ENCODE measurements around the gene SHISAL2B. TPM values are rescaled to one million over a fixed set of nuclear protein-coding genes. Genes with fewer than 3 reads are reported as not detected.
A peak's percentile ranks its signal among the peaks of the same experiment; 100 is the strongest.

Gene SHISAL2B
- total RNA-seq, 2 experiments from 2014 or later, result not detected

- Mint-ChIP-seq H3K4me1 (peaks cover 2% of the 10 kb centered on the region), H3K9me3 (ENCODE audit: low read depth) (no peaks in the 10 kb centered on the region), H3K27me3 (no peaks in the 10 kb centered on the region), H3K27ac (no peak overlapping the region), H3K36me3 (peaks cover 29% of the 10 kb centered on the region), H3K4me3 (no peak overlapping the region)
- ATAC-seq, result no peak
- DNase-seq, result no peak
- CTCF ChIA-PET, result no interaction called here
These were observed 36.8 kb downstream of the SHISAL2B start for GRCh38 chr5:64727150-64727549.

DNA sequence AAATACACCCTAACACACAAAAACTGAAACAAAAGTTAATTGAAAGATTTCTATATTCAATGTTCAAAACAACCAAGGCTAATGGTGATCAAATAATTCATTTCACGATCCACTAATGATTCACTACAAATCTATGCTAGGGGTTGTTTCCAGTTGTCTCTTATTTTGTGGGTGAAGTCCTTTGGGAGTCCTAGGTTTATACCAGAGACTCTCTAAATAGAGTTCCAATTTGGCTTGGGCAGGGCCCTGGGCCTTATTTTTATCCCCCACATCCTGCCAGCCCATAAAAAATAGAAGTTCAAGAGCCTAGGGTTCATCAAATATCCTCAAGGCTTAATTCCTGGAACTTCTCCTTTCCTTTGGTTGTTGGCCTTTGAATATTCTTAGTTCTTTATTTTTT lies 52.1 kb downstream of the SHISAL2B start:
- CTCF ChIA-PET, result no interaction called here
- Mint-ChIP-seq H3K9me3 (ENCODE audit: low read depth) (no peaks in the 10 kb centered on the region), H3K27ac (no peak overlapping the region)

GRCh38 chr5:64742821-64743220 lies 52.5 kb downstream of the SHISAL2B start:
- DNase-seq, result no peak
- no peaks in the 10 kb centered on the region for H3K9me3 Mint-ChIP-seq (ENCODE audit: low read depth)
- peaks cover 18% of the 10 kb centered on the region for H3K36me3 Mint-ChIP-seq
- no peaks in the 10 kb centered on the region for H3K27me3 Mint-ChIP-seq
- H3K4me1 Mint-ChIP-seq, result peaks cover 1% of the 10 kb centered on the region
- no peak for ATAC-seq
- CTCF ChIA-PET, result no interaction called here
- no peak overlapping the region for H3K27ac Mint-ChIP-seq
- no peak overlapping the region for H3K4me3 Mint-ChIP-seq

More for the DNA sequence above, 52.1 kb downstream of the SHISAL2B start:
- Mint-ChIP-seq H3K4me3 (no peak overlapping the region), H3K4me1 (peaks cover 1% of the 10 kb centered on the region), H3K36me3 (peaks cover 18% of the 10 kb centered on the region), H3K27me3 (no peaks in the 10 kb centered on the region)
- no peak for DNase-seq
- no peak for ATAC-seq

DNA sequence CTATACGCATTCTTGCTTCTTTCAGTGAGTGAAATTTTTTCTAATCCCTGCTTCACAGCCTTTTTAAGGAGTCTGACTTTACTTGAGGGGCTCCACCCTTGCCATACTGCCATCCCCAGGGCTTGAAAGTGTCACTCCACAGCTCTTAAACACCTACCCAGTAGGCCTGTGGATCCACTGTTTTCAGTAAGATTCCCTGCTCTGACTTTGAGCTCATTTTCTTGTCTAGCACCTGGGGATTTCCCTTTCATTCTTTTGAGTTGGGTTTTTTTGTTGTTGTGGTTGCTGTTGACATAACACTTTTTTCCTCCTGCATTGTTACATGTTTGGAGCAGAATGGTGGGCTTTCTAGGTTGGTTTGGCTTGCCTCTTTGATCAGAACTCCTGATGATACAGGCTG lies 54.6 kb downstream of the SHISAL2B start:
- CTCF ChIA-PET, result no interaction called here
- peaks cover 1% of the 10 kb centered on the region for H3K4me1 Mint-ChIP-seq

DNA sequence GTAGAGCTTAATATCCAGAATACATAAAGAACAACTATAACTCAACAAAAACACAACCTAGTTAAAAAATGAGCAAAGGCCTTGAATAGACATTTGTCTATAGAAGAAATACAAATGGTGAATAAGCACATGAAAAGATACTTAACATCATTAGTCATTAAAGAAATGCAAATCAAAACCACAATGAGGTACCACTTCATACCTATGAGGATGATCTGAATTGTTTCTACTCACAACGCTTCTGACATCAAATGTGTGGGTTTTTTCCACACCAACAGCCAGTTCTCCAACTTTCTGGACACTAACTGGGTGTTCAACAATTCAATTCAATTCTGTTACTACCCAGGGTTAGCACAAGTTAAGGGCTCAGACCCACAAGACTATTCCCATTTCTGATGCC lies 56.1 kb downstream of the SHISAL2B start:
- CTCF ChIA-PET, result no interaction called here
- no peak for ATAC-seq
- peaks cover 12% of the 10 kb centered on the region for H3K36me3 Mint-ChIP-seq
- H3K9me3 Mint-ChIP-seq (ENCODE audit: low read depth), result no peaks in the 10 kb centered on the region
- H3K27ac Mint-ChIP-seq, result no peak overlapping the region
- peaks cover 1% of the 10 kb centered on the region for H3K4me1 Mint-ChIP-seq
- DNase-seq, result no peak
- H3K4me3 Mint-ChIP-seq, result no peak overlapping the region
- no peaks in the 10 kb centered on the region for H3K27me3 Mint-ChIP-seq

More for the DNA sequence above, 54.6 kb downstream of the SHISAL2B start:
- ATAC-seq (no peak), DNase-seq (no peak)
- H3K27ac Mint-ChIP-seq, result no peak overlapping the region
- peaks cover 13% of the 10 kb centered on the region for H3K36me3 Mint-ChIP-seq
- no peaks in the 10 kb centered on the region for H3K9me3 Mint-ChIP-seq (ENCODE audit: low read depth)
- H3K27me3 Mint-ChIP-seq, result no peaks in the 10 kb centered on the region
- no peak overlapping the region for H3K4me3 Mint-ChIP-seq

GRCh38 chr5:64749385-64749784 lies 59.1 kb downstream of the SHISAL2B start:
- H3K27ac Mint-ChIP-seq, result no peak overlapping the region
- peaks cover 1% of the 10 kb centered on the region for H3K4me1 Mint-ChIP-seq
- H3K36me3 Mint-ChIP-seq, result peaks cover 15% of the 10 kb centered on the region
- no peak for ATAC-seq
- no peaks in the 10 kb centered on the region for H3K27me3 Mint-ChIP-seq
- DNase-seq, result no peak
- H3K4me3 Mint-ChIP-seq, result no peak overlapping the region
- CTCF ChIA-PET, result interaction anchor here (1.1 kb wide), 1 partner anchor 8 kb away, joined by 3 read pairs; no protein-coding TSS in a partner anchor
- H3K9me3 Mint-ChIP-seq (ENCODE audit: low read depth), result no peaks in the 10 kb centered on the region

- DNase-seq (no peak), ATAC-seq (no peak)
- Mint-ChIP-seq H3K27ac (no peak overlapping the region), H3K9me3 (ENCODE audit: low read depth) (no peaks in the 10 kb centered on the region), H3K27me3 (no peaks in the 10 kb centered on the region), H3K4me3 (no peak overlapping the region), H3K36me3 (peaks cover 14% of the 10 kb centered on the region), H3K4me1 (no peaks in the 10 kb centered on the region)
- CTCF ChIA-PET, result no interaction called here
These were observed 63.8 kb downstream of the SHISAL2B start for GRCh38 chr5:64754066-64754465.

DNA sequence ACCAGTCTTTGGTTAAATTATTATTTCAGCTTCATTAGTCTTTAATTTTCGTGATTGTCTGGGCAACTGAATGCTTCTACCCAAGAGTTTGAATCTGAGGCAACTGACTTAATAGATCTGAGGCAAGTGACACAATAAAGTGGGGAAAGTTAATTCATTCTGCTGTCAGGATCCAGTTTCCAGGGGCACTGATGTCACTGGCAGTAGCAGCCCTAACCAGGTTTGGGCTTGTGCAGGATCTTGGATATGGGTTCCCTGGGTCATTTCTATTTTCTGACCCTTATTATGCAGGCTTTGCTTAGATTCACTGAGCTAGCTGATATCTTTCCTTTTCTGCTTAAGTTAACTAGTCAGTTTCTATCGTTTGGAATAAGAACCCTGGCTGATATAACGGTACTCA lies 68.6 kb downstream of the SHISAL2B start:
- no peaks in the 10 kb centered on the region for H3K9me3 Mint-ChIP-seq (ENCODE audit: low read depth)
- H3K27me3 Mint-ChIP-seq, result no peaks in the 10 kb centered on the region
- H3K27ac Mint-ChIP-seq, result no peak overlapping the region
- CTCF ChIA-PET, result no interaction called here
- ATAC-seq (no peak), DNase-seq (no peak)
- no peak overlapping the region for H3K4me3 Mint-ChIP-seq
- H3K4me1 Mint-ChIP-seq, result peaks cover 2% of the 10 kb centered on the region
- H3K36me3 Mint-ChIP-seq, result peaks cover 14% of the 10 kb centered on the region

DNA sequence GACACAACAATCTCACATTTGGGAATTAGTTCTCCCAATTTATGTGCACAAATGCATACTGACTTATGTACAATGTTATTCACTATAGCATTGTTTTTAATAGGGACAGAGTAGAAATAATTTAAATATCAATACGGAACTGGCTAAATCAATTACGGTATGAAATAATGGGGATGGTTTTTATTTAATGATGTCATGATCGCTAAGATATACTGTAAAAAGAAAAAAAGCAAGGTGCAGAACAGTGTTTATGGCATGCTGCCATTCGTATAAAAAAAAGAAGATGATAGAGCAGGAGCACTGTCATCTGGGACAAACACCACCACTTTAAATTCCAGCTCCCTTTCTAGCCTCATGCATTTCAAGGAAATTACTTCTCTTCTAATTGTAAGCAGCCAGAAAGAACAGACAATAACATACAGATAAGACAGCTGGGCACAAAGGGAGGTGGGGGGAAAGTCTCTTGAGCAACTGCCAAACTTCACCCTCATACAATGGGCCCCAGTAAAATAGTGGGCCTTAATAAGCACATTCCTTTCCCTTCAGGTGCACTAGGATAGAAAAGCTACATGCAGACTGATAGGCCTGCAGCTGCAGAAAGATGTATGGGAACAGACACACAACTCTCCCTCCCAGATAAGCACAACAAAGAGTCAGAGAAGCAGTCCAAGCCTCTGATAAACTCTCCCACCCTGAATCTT lies 69.8 kb downstream of the SHISAL2B start:
- no peak overlapping the region for H3K4me3 Mint-ChIP-seq
- no peak for ATAC-seq
- no peak overlapping the region for H3K27ac Mint-ChIP-seq
- H3K36me3 Mint-ChIP-seq, result peaks cover 19% of the 10 kb centered on the region
- no peaks in the 10 kb centered on the region for H3K27me3 Mint-ChIP-seq
- H3K9me3 Mint-ChIP-seq (ENCODE audit: low read depth), result no peaks in the 10 kb centered on the region
- H3K4me1 Mint-ChIP-seq, result peaks cover 2% of the 10 kb centered on the region
- DNase-seq, result no peak
- CTCF ChIA-PET, result no interaction called here

DNA sequence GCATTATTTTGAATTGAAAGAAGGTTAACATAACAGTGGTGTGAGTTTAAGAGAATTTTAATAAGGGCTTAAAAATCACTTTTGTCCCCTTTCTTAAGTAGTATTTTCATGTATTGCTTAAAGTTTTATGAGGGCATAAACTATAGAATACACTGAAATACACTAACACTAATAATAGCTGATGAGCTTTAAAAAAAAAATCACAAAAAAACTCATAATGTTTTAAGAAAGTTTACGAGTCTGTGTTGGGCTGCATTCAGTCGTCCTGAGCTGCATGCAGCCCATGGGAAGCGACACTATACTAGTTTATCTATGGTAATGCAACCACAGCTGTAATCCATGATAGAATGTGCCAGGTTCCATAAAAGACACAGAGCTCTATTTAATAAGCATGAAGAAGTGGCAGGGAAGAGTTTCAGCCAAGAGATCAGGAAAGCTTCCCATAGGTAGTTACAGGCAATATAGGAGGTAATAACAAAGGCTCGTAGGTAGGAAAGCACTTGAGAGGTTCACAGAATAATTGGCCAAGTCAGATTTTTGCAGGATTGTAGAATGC lies 73.7 kb downstream of the SHISAL2B start:
- Mint-ChIP-seq H3K27ac (no peak overlapping the region), H3K27me3 (no peaks in the 10 kb centered on the region), H3K36me3 (peaks cover 13% of the 10 kb centered on the region), H3K4me1 (peaks cover 23% of the 10 kb centered on the region), H3K4me3 (no peak overlapping the region), H3K9me3 (ENCODE audit: low read depth) (no peaks in the 10 kb centered on the region)
- CTCF ChIA-PET, result no interaction called here
- no peak for ATAC-seq
- no peak for DNase-seq

- ATAC-seq (no peak), DNase-seq (no peak)
- CTCF ChIA-PET, result interaction anchor here (0.8 kb wide), 1 partner anchor 124 kb away, joined by 3 read pairs; no protein-coding TSS in a partner anchor
- Mint-ChIP-seq H3K36me3 (peaks cover 13% of the 10 kb centered on the region), H3K27me3 (no peaks in the 10 kb centered on the region), H3K27ac (peak overlapping the region; percentile 43), H3K9me3 (ENCODE audit: low read depth) (no peaks in the 10 kb centered on the region), H3K4me1 (peaks cover 32% of the 10 kb centered on the region), H3K4me3 (no peak overlapping the region)
These were observed 75.7 kb downstream of the SHISAL2B start for GRCh38 chr5:64765804-64766504.

- Mint-ChIP-seq H3K4me1 (peaks cover 34% of the 10 kb centered on the region), H3K36me3 (peaks cover 10% of the 10 kb centered on the region), H3K4me3 (peak overlapping the region; percentile 96), H3K27ac (peak overlapping the region; percentile 29), H3K9me3 (ENCODE audit: low read depth) (no peaks in the 10 kb centered on the region), H3K27me3 (no peaks in the 10 kb centered on the region)
- ATAC-seq, result no peak
- DNase-seq, result no peak
- CTCF ChIA-PET, result interaction anchor here (2.8 kb wide), 1 partner anchor 17 kb away, joined by 21 read pairs; no protein-coding TSS in a partner anchor
These were observed 76.6 kb downstream of the SHISAL2B start for GRCh38 chr5:64766941-64767340.
